Measurements from ENCODE around the gene ADGRF5. TPM values are rescaled to one million over a fixed set of nuclear protein-coding genes. Genes with fewer than 3 reads are reported as not detected.

The ADGRF5 gene
- total and polyA plus RNA-seq, 2 experiments from 2014 or later = not detected

DNA sequence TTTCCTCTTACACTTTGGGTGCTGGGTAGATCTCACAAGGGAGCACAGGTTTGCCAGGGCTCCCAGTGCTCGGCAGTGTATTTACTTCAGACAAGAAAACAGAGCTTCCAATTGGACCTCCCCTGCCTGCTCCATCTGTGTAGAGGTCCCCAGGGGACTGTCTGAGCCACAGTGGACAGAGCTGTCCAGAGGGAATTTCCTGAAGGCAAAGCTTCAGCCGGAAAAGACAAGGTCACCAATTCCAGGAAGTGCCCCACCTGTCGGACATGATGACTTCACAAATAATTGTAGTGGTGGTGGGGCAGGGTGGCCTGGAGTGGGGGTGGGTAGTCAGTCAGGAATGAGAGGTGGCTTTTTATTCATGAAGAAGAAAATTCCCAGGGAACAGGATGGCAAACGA is 18.6 kb downstream of the ADGRF5 start:
- H3K4me1 Mint-ChIP-seq = peaks cover 12% of the 10 kb centered on the region
- no peak overlapping the region for H2AFZ ChIP-seq
- H3K27ac Mint-ChIP-seq = no peak overlapping the region

DNA sequence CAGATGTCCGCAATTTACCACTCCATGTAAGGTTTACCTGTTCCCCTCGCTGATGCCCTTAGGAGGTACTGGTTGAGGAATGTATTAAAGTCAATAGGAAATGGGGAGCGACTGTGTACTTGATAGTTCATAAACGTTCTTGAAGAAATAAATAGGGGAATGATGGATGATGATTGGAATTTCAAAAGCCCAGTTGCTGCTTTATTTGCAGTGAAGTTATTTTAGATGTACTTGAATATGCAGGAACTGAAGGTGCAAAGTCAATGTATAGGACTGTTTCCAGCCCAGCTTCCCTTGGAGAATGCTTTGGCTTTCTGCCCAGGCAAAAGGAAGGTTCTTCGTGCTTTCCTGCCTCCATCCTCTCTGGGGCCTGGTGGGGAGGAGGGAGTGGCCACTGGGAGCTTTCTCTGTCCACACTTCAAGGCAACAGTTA is 19.8 kb downstream of the ADGRF5 start:
- Histone ChIP-seq H2AFZ (no peak overlapping the region), H3K4me2 (no peak overlapping the region), H3K4me3 (no peak overlapping the region), H3K27ac (ENCODE audit: low read depth) (no peak overlapping the region), H4K20me1 (replicated peaks; ENCODE audit: insufficient read depth) (no peaks in the 10 kb centered on the region), H3K27me3 (ENCODE audit: insufficient read depth) (no peaks in the 10 kb centered on the region), H3F3A (replicated peaks; ENCODE audit: low read depth) (no peaks in the 10 kb centered on the region), H3K79me2 (replicated peaks; ENCODE audit: insufficient read depth) (no peaks in the 10 kb centered on the region), H3K9me2 (ENCODE audit: insufficient read depth) (no peaks in the 10 kb centered on the region), H3K36me3 (ENCODE audit: insufficient read depth) (no peaks in the 10 kb centered on the region), H3K4me1 (ENCODE audit: insufficient read depth) (no peaks in the 10 kb centered on the region)
- Mint-ChIP-seq H3K9me3 (no peaks in the 10 kb centered on the region), H3K4me1 (peaks cover 13% of the 10 kb centered on the region), H3K27me3 (ENCODE audit: insufficient read depth, low read depth, poor library complexity) (peaks cover 3% of the 10 kb centered on the region), H3K36me3 (ENCODE audit: low read depth) (no peaks in the 10 kb centered on the region), H3K27ac (no peak overlapping the region), H3K4me3 (no peak overlapping the region)
- ATAC-seq (no peak), DNase-seq (ENCODE audit: low spot score) (no peak)
- TF ChIP-seq, protein P1, sequence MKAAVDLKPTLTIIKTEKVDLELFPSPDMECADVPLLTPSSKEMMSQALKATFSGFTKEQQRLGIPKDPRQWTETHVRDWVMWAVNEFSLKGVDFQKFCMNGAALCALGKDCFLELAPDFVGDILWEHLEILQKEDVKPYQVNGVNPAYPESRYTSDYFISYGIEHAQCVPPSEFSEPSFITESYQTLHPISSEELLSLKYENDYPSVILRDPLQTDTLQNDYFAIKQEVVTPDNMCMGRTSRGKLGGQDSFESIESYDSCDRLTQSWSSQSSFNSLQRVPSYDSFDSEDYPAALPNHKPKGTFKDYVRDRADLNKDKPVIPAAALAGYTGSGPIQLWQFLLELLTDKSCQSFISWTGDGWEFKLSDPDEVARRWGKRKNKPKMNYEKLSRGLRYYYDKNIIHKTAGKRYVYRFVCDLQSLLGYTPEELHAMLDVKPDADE (IDR thresholded peaks at IDR 0.05) = no peak
- TF ChIP-seq STAT1 (IDR thresholded peaks at IDR 0.05; ENCODE audit: unreplicated experiment) = no peak
- TF ChIP-seq, protein P2, sequence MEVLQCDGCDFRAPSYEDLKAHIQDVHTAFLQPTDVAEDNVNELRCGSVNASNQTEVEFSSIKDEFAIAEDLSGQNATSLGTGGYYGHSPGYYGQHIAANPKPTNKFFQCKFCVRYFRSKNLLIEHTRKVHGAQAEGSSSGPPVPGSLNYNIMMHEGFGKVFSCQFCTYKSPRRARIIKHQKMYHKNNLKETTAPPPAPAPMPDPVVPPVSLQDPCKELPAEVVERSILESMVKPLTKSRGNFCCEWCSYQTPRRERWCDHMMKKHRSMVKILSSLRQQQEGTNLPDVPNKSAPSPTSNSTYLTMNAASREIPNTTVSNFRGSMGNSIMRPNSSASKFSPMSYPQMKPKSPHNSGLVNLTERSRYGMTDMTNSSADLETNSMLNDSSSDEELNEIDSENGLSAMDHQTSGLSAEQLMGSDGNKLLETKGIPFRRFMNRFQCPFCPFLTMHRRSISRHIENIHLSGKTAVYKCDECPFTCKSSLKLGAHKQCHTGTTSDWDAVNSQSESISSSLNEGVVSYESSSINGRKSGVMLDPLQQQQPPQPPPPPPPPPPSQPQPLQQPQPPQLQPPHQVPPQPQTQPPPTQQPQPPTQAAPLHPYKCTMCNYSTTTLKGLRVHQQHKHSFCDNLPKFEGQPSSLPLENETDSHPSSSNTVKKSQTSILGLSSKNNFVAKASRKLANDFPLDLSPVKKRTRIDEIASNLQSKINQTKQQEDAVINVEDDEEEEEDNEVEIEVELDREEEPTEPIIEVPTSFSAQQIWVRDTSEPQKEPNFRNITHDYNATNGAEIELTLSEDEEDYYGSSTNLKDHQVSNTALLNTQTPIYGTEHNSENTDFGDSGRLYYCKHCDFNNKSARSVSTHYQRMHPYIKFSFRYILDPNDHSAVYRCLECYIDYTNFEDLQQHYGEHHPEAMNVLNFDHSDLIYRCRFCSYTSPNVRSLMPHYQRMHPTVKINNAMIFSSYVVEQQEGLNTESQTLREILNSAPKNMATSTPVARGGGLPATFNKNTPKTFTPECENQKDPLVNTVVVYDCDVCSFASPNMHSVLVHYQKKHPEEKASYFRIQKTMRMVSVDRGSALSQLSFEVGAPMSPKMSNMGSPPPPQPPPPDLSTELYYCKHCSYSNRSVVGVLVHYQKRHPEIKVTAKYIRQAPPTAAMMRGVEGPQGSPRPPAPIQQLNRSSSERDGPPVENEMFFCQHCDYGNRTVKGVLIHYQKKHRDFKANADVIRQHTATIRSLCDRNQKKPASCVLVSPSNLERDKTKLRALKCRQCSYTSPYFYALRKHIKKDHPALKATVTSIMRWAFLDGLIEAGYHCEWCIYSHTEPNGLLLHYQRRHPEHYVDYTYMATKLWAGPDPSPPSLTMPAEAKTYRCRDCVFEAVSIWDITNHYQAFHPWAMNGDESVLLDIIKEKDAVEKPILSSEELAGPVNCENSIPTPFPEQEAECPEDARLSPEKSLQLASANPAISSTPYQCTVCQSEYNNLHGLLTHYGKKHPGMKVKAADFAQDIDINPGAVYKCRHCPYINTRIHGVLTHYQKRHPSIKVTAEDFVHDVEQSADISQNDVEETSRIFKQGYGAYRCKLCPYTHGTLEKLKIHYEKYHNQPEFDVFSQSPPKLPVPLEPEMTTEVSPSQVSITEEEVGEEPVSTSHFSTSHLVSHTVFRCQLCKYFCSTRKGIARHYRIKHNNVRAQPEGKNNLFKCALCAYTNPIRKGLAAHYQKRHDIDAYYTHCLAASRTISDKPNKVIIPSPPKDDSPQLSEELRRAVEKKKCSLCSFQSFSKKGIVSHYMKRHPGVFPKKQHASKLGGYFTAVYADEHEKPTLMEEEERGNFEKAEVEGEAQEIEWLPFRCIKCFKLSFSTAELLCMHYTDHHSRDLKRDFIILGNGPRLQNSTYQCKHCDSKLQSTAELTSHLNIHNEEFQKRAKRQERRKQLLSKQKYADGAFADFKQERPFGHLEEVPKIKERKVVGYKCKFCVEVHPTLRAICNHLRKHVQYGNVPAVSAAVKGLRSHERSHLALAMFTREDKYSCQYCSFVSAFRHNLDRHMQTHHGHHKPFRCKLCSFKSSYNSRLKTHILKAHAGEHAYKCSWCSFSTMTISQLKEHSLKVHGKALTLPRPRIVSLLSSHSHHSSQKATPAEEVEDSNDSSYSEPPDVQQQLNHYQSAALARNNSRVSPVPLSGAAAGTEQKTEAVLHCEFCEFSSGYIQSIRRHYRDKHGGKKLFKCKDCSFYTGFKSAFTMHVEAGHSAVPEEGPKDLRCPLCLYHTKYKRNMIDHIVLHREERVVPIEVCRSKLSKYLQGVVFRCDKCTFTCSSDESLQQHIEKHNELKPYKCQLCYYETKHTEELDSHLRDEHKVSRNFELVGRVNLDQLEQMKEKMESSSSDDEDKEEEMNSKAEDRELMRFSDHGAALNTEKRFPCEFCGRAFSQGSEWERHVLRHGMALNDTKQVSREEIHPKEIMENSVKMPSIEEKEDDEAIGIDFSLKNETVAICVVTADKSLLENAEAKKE (CRISPR knock-in tag; IDR thresholded peaks at IDR 0.05) = no peak
- no peak for TF ChIP-seq POLR2AphosphoS5 (IDR thresholded peaks at IDR 0.05; ENCODE audit: low read depth)
- no peak for TF ChIP-seq JUNB (IDR thresholded peaks at IDR 0.05; ENCODE audit: unreplicated experiment)
- TF ChIP-seq EZH2 (IDR thresholded peaks at IDR 0.05; ENCODE audit: low read depth, unreplicated experiment) = no peak
- no peak for TF ChIP-seq EZH2phosphoT487 (IDR thresholded peaks at IDR 0.05; ENCODE audit: unreplicated experiment)
- TF ChIP-seq, protein P3, sequence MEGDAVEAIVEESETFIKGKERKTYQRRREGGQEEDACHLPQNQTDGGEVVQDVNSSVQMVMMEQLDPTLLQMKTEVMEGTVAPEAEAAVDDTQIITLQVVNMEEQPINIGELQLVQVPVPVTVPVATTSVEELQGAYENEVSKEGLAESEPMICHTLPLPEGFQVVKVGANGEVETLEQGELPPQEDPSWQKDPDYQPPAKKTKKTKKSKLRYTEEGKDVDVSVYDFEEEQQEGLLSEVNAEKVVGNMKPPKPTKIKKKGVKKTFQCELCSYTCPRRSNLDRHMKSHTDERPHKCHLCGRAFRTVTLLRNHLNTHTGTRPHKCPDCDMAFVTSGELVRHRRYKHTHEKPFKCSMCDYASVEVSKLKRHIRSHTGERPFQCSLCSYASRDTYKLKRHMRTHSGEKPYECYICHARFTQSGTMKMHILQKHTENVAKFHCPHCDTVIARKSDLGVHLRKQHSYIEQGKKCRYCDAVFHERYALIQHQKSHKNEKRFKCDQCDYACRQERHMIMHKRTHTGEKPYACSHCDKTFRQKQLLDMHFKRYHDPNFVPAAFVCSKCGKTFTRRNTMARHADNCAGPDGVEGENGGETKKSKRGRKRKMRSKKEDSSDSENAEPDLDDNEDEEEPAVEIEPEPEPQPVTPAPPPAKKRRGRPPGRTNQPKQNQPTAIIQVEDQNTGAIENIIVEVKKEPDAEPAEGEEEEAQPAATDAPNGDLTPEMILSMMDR (conservative IDR thresholded peaks at IDR 0.05; ENCODE audit: low read depth in 2 of 2) = no peak
- TF ChIP-seq ZNF331 (CRISPR knock-in tag; IDR thresholded peaks at IDR 0.05; ENCODE audit: low read depth) = no peak

More for the DNA sequence above, 18.6 kb downstream of the ADGRF5 start:
- H3K27me3 Mint-ChIP-seq (ENCODE audit: insufficient read depth, low read depth, poor library complexity) = peaks cover 3% of the 10 kb centered on the region
- Histone ChIP-seq H3K79me2 (replicated peaks; ENCODE audit: insufficient read depth) (no peaks in the 10 kb centered on the region), H3K4me1 (ENCODE audit: insufficient read depth) (0 out of 2 replicates have a peak, but pooled peaks cover 3% of the 10 kb centered on the region), H3F3A (replicated peaks; ENCODE audit: low read depth) (no peaks in the 10 kb centered on the region), H4K20me1 (replicated peaks; ENCODE audit: insufficient read depth) (no peaks in the 10 kb centered on the region), H3K27ac (ENCODE audit: low read depth) (no peak overlapping the region), H3K36me3 (ENCODE audit: insufficient read depth) (no peaks in the 10 kb centered on the region), H3K9me2 (ENCODE audit: insufficient read depth) (no peaks in the 10 kb centered on the region), H3K27me3 (ENCODE audit: insufficient read depth) (no peaks in the 10 kb centered on the region), H3K4me2 (no peak overlapping the region), H3K4me3 (no peak overlapping the region)
- H3K9me3 Mint-ChIP-seq = no peaks in the 10 kb centered on the region
- ATAC-seq = no peak
- no peak overlapping the region for H3K4me3 Mint-ChIP-seq
- peak; percentile 16 for DNase-seq (ENCODE audit: low spot score)
- TF ChIP-seq ZNF114 (CRISPR knock-in tag; IDR thresholded peaks at IDR 0.05) = no peak
- TF ChIP-seq, protein P3 (conservative IDR thresholded peaks at IDR 0.05; ENCODE audit: low read depth in 2 of 2) = peak; percentile 20 to 23; a peak in 3 of 4 replicates
- H3K36me3 Mint-ChIP-seq (ENCODE audit: low read depth) = no peaks in the 10 kb centered on the region

Data from GM23338 (cell line).